Measurements from ENCODE around the gene EEF2KMT.
"Not testable (repeated sequence)": the region's sequence is repeated elsewhere in the genome, so short reads cannot be mapped to it uniquely, and the experiment has no call there.

GRCh38 chr16:5116780-5117295 lies 19.2 kb upstream of the EEF2KMT start:
- not testable (repeated sequence) for TF ChIP-seq REST (IDR thresholded peaks at IDR 0.05; ENCODE audit: low read depth, low read length); USF1 (IDR thresholded peaks at IDR 0.05; ENCODE audit: borderline replicate concordance, low read depth); GABPA (IDR thresholded peaks at IDR 0.05; ENCODE audit: low read depth); USF2 (IDR thresholded peaks at IDR 0.05; ENCODE audit: borderline replicate concordance, low read depth, low read length); TAF1 (IDR thresholded peaks at IDR 0.05; ENCODE audit: borderline replicate concordance, low read depth, low read length)
